Measurements from ENCODE around the gene SLC10A7. TPM values are rescaled to one million over a fixed set of nuclear protein-coding genes. Genes with fewer than 3 reads are reported as not detected.

The SLC10A7 gene
- total and polyA plus RNA-seq, 2 donors (not counting 1 experiment from before 2014, with no cell fraction given), result 7.4 to 12.6 TPM

GRCh38 chr4:146274774-146275173, 247.0 kb downstream of the SLC10A7 start:
- Histone ChIP-seq H4K20me1 (ENCODE audit: control insufficient read depth, extremely low read depth, insufficient read depth, low read length) (no peaks in the 10 kb centered on the region), H2AFZ (ENCODE audit: low read length) (no peak overlapping the region), H3K27me3 (ENCODE audit: control insufficient read depth, insufficient read depth, low read length) (no peaks in the 10 kb centered on the region), H3K27ac (ENCODE audit: insufficient read depth, low read length) (no peak overlapping the region), H3K4me3 (replicated peaks in 1 of 4; ENCODE audit: control extremely low read depth in 1 of 4, insufficient read depth in 1 of 4, low read depth in 3 of 4, low read length in 4 of 4) (no peak overlapping the region), H3K79me2 (ENCODE audit: control insufficient read depth, insufficient read depth, low read length) (no peaks in the 10 kb centered on the region), H3K9ac (ENCODE audit: insufficient read depth, low read length) (no peak overlapping the region), H3K4me2 (ENCODE audit: extremely low read depth, insufficient read depth, low read length) (no peak overlapping the region), H3K4me1 (ENCODE audit: control insufficient read depth, extremely low read depth, insufficient read depth, low read length) (no peaks in the 10 kb centered on the region), H3K9me3 (ENCODE audit: control insufficient read depth, insufficient read depth, low read depth, low read length) (no peaks in the 10 kb centered on the region), H3K36me3 (ENCODE audit: control insufficient read depth, insufficient read depth, low read length) (no peaks in the 10 kb centered on the region)
- no peak for DNase-seq (ENCODE audit: low read depth in 2 of 2)
- TF ChIP-seq CTCF (conservative IDR thresholded peaks at IDR 0.05 in 1 of 2, IDR thresholded peaks at IDR 0.05 in 1 of 2; ENCODE audit: low read depth in 1 of 2, low read length in 2 of 2), result no peak
- no peak for TF ChIP-seq EZH2 (IDR thresholded peaks at IDR 0.05; ENCODE audit: low read length, missing control alignments)

DNA sequence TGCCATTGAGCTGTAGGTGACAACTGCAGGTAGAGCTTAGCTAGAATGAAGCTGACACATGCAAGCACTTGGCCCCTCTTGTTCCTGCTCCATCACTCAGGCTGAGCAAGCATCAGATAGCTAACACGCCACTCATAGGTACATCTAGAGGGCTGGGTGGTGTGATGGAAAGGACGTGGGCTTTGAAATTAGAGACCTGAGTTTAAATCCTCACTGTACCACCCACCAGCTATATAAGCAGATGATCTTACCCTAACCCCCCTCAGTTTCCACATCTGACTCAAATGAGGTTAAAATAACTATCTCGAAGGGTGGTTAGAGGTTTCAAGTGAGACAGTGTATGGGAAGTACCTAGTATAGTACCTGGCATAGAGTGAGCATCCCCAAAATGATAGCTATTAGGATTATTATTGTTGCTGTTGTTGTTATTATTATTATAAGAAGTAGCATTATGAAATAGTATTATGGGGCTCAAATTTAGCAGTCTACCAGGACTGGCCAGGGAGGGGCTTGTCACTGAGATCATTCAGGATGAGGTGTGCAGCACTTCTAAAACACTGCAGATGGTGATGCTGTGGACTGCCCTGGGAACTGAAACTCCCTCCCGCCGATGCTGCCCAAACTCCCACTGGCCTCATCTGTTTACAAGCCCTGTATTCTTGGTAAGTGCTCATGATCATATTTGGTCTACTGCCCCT, 248.4 kb downstream of the SLC10A7 start:
- no peak overlapping the region for H3K4me2 ChIP-seq (ENCODE audit: extremely low read depth, insufficient read depth, low read length)
- no peak overlapping the region for H3K9ac ChIP-seq (ENCODE audit: insufficient read depth, low read length)
- TF ChIP-seq CTCF (conservative IDR thresholded peaks at IDR 0.05 in 1 of 2, IDR thresholded peaks at IDR 0.05 in 1 of 2; ENCODE audit: low read depth in 1 of 2, low read length in 2 of 2), result no peak
- TF ChIP-seq EZH2 (IDR thresholded peaks at IDR 0.05; ENCODE audit: low read length, missing control alignments), result no peak
- no peaks in the 10 kb centered on the region for H3K36me3 ChIP-seq (ENCODE audit: control insufficient read depth, insufficient read depth, low read length)
- no peaks in the 10 kb centered on the region for H3K79me2 ChIP-seq (ENCODE audit: control insufficient read depth, insufficient read depth, low read length)
- no peak overlapping the region for H3K27ac ChIP-seq (ENCODE audit: insufficient read depth, low read length)
- no peaks in the 10 kb centered on the region for H3K4me1 ChIP-seq (ENCODE audit: control insufficient read depth, extremely low read depth, insufficient read depth, low read length)
- no peak overlapping the region for H3K4me3 ChIP-seq (replicated peaks in 1 of 4; ENCODE audit: control extremely low read depth in 1 of 4, insufficient read depth in 1 of 4, low read depth in 3 of 4, low read length in 4 of 4)
- H3K9me3 ChIP-seq (ENCODE audit: control insufficient read depth, insufficient read depth, low read depth, low read length), result no peaks in the 10 kb centered on the region
- H3K27me3 ChIP-seq (ENCODE audit: control insufficient read depth, insufficient read depth, low read length), result no peaks in the 10 kb centered on the region
- no peaks in the 10 kb centered on the region for H4K20me1 ChIP-seq (ENCODE audit: control insufficient read depth, extremely low read depth, insufficient read depth, low read length)
- DNase-seq (ENCODE audit: low read depth in 2 of 2), result no peak
- no peak overlapping the region for H2AFZ ChIP-seq (ENCODE audit: low read length)

GRCh38 chr4:146271466-146271865, 250.3 kb downstream of the SLC10A7 start:
- Histone ChIP-seq H3K27ac (ENCODE audit: insufficient read depth, low read length) (no peak overlapping the region), H3K79me2 (ENCODE audit: control insufficient read depth, insufficient read depth, low read length) (no peaks in the 10 kb centered on the region), H3K4me1 (ENCODE audit: control insufficient read depth, extremely low read depth, insufficient read depth, low read length) (no peaks in the 10 kb centered on the region), H3K27me3 (ENCODE audit: control insufficient read depth, insufficient read depth, low read length) (no peaks in the 10 kb centered on the region), H3K4me2 (ENCODE audit: extremely low read depth, insufficient read depth, low read length) (no peak overlapping the region), H2AFZ (ENCODE audit: low read length) (no peak overlapping the region), H3K4me3 (replicated peaks in 1 of 4; ENCODE audit: control extremely low read depth in 1 of 4, insufficient read depth in 1 of 4, low read depth in 3 of 4, low read length in 4 of 4) (no peak overlapping the region), H3K9ac (ENCODE audit: insufficient read depth, low read length) (no peak overlapping the region), H4K20me1 (ENCODE audit: control insufficient read depth, extremely low read depth, insufficient read depth, low read length) (no peaks in the 10 kb centered on the region), H3K9me3 (ENCODE audit: control insufficient read depth, insufficient read depth, low read depth, low read length) (no peaks in the 10 kb centered on the region), H3K36me3 (ENCODE audit: control insufficient read depth, insufficient read depth, low read length) (no peaks in the 10 kb centered on the region)
- no peak for DNase-seq (ENCODE audit: low read depth in 2 of 2)
- TF ChIP-seq CTCF (conservative IDR thresholded peaks at IDR 0.05 in 1 of 2, IDR thresholded peaks at IDR 0.05 in 1 of 2; ENCODE audit: low read depth in 1 of 2, low read length in 2 of 2) (no peak), EZH2 (IDR thresholded peaks at IDR 0.05; ENCODE audit: low read length, missing control alignments) (no peak)
